KMS-11 (cell line): ENCODE data around the gene NEB.

Source experiments
- H2AFZ ChIP-seq: fragments of 200-600 bp; sonication (generic); 2 replicates; pipeline ENCODE4 v1.6.1; 2016; ENCODE audit warnings: antibody characterized with exemption, mixed run types, low read depth
- H3K27ac ChIP-seq: fragments of 200-600 bp; sonication (generic); 2 replicates; pipeline ENCODE4 v1.6.1; 2016; ENCODE audit warnings: mild to moderate bottlenecking, mixed run types
- H3K27me3 ChIP-seq: fragments of 200-600 bp; sonication (generic); 2 replicates; pipeline ENCODE4 v1.6.1; 2017; ENCODE audit warnings: mild to moderate bottlenecking, low read depth, mixed run types, moderate library complexity; ENCODE audit not compliant: insufficient read depth
- H3K36me3 ChIP-seq: fragments of 200-600 bp; sonication (generic); 2 replicates; pipeline ENCODE4 v1.6.1; 2017; ENCODE audit warnings: mild to moderate bottlenecking, mixed run types; ENCODE audit not compliant: insufficient read depth
- H3K4me1 ChIP-seq: fragments of 200-600 bp; sonication (generic); 2 replicates; pipeline ENCODE4 v1.6.1; 2016; ENCODE audit warnings: mild to moderate bottlenecking, low read depth, mixed run types; ENCODE audit not compliant: poor library complexity, severe bottlenecking
- H3K4me2 ChIP-seq: fragments of 200-600 bp; sonication (generic); 2 replicates; pipeline ENCODE4 v1.7.0; 2016; ENCODE audit warnings: mild to moderate bottlenecking, mixed run types
- H3K4me3 ChIP-seq: fragments of 200-600 bp; sonication (generic); IDR thresholded peaks from 2 replicates; pipeline ENCODE4 v1.6.1; 2017; ENCODE audit warnings: low read depth, low read length, mixed read lengths; ENCODE audit not compliant: insufficient read depth
- H3K79me2 ChIP-seq: fragments of 200-600 bp; sonication (generic); 2 replicates; pipeline ENCODE4 v1.6.1; 2016; ENCODE audit warnings: low read depth, mixed run types; ENCODE audit not compliant: insufficient read depth
- H3K9ac ChIP-seq: fragments of 200-600 bp; sonication (generic); 2 replicates; pipeline ENCODE4 v1.6.1; 2016; ENCODE audit warnings: mild to moderate bottlenecking, mixed run types
- H4K20me1 ChIP-seq: fragments of 200-600 bp; sonication (generic); 2 replicates; pipeline ENCODE4 v1.6.1; 2016; ENCODE audit warnings: mild to moderate bottlenecking, mixed run types; ENCODE audit not compliant: insufficient read depth
- TF ChIP-seq, protein P1 (sequence below): fragments of 200-600 bp; sonication (generic); conservative IDR thresholded peaks from 2 replicates; pipeline ENCODE4 v1.6.1; 2017; ENCODE audit warnings: low read depth, mild to moderate bottlenecking, antibody characterized with exemption, low read length, moderate library complexity, mixed read lengths

The NEB gene

DNA sequence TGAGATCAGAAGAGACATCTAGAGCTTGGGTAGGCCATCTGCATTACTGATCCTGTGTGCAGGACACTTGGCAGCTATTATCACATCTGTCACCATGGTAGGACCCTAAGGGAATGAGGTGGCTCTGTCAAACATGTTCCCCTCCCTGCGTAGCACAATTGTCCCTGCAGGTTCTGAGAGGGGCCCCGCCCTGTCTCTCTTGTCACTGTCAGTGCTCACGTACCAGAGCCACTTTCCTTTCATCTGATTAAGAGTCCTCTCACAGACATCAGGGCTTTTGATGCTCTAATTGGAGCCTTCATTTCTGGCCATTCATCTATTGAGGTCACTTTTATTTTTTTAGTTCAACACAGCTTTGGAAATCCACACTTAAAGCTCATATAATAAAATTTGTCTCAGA is 38.5 kb downstream of the NEB start:
- TF ChIP-seq, protein P1, sequence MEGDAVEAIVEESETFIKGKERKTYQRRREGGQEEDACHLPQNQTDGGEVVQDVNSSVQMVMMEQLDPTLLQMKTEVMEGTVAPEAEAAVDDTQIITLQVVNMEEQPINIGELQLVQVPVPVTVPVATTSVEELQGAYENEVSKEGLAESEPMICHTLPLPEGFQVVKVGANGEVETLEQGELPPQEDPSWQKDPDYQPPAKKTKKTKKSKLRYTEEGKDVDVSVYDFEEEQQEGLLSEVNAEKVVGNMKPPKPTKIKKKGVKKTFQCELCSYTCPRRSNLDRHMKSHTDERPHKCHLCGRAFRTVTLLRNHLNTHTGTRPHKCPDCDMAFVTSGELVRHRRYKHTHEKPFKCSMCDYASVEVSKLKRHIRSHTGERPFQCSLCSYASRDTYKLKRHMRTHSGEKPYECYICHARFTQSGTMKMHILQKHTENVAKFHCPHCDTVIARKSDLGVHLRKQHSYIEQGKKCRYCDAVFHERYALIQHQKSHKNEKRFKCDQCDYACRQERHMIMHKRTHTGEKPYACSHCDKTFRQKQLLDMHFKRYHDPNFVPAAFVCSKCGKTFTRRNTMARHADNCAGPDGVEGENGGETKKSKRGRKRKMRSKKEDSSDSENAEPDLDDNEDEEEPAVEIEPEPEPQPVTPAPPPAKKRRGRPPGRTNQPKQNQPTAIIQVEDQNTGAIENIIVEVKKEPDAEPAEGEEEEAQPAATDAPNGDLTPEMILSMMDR, result no peak
- no peaks in the 10 kb centered on the region for H3K36me3 ChIP-seq
- no peak overlapping the region for H3K27ac ChIP-seq
- no peaks in the 10 kb centered on the region for H3K79me2 ChIP-seq
- H3K4me3 ChIP-seq, result no peak overlapping the region
- no peak overlapping the region for H3K9ac ChIP-seq
- no peaks in the 10 kb centered on the region for H3K27me3 ChIP-seq
- H3K4me2 ChIP-seq, result no peak overlapping the region
- H3K4me1 ChIP-seq, result no peaks in the 10 kb centered on the region
- no peak overlapping the region for H2AFZ ChIP-seq
- no peaks in the 10 kb centered on the region for H4K20me1 ChIP-seq

DNA sequence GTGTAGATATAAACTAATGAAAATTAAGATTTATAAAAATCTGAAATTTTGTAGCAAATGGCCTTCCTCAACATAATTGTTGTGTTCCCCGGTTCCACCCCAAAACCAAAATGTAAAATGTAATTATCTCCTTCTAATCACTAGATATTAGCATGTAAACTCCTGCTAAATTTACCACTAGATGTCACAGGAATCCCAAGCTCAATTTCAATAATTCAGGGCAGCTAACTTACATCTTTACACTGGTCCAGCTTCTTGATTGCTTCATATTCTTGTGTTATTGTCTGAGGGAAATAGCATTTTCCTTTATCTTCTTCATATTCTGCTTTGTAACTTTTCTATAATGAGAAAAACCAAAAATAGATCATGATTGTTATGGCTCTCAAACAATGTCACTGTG is 42.6 kb downstream of the NEB start:
- Histone ChIP-seq H4K20me1 (no peaks in the 10 kb centered on the region), H3K9ac (no peak overlapping the region), H3K79me2 (no peaks in the 10 kb centered on the region), H2AFZ (no peak overlapping the region), H3K27me3 (no peaks in the 10 kb centered on the region), H3K36me3 (no peaks in the 10 kb centered on the region), H3K4me2 (no peak overlapping the region), H3K4me1 (no peaks in the 10 kb centered on the region), H3K27ac (no peak overlapping the region), H3K4me3 (no peak overlapping the region)
- TF ChIP-seq, protein P1, result no peak

DNA sequence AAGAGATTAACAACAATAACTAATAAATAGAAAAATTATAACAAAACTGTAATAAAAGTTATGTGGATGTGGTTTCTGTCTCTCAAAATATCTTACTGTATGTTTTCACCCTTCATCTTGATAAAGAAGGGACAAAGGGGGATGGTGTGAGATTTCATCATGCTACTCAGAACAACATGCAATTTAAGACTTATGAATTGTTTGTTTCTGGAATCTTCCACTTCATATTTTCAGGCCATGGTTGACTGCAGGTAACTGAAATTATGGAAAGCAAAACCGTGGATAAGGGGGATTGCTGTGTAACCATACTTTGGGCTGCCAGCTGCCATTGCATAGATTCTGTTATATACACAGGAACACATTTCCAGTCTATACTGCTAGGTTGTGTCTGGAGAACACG is 45.6 kb downstream of the NEB start:
- Histone ChIP-seq H3K27ac (no peak overlapping the region), H3K4me1 (no peaks in the 10 kb centered on the region), H3K9ac (no peak overlapping the region), H4K20me1 (no peaks in the 10 kb centered on the region), H3K27me3 (no peaks in the 10 kb centered on the region), H3K4me2 (no peak overlapping the region), H2AFZ (no peak overlapping the region), H3K79me2 (no peaks in the 10 kb centered on the region), H3K4me3 (no peak overlapping the region), H3K36me3 (no peaks in the 10 kb centered on the region)
- TF ChIP-seq, protein P1, result no peak

DNA sequence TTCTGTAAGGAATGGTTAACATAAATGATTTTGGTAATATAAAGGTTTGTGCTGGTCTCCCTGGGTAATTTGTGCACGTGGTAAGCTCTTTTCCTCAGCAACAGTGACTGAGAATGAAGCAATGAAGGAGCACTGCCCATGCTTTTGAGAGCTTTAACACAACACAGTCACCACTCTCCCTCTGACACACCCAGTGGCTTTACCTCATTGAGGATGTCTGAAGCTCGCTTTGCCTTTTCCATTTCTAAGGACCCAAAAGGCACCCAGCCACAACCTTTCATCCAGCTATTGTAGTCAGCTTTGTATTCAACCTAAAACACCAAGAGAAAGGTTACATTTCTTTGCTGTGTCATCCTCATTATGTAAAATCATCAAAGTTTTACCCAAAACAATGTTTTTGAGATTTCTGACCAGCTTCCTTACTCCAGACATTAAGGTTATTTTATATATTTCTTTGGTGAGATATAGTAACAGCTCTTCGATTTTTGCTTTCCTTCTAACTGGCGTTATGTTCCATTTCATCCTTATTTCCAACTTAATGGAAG is 51.7 kb downstream of the NEB start:
- no peak overlapping the region for H3K4me2 ChIP-seq
- TF ChIP-seq, protein P1, result no peak
- H3K27me3 ChIP-seq, result no peaks in the 10 kb centered on the region
- no peaks in the 10 kb centered on the region for H4K20me1 ChIP-seq
- no peaks in the 10 kb centered on the region for H3K36me3 ChIP-seq
- no peak overlapping the region for H2AFZ ChIP-seq
- no peaks in the 10 kb centered on the region for H3K79me2 ChIP-seq
- H3K4me3 ChIP-seq, result no peak overlapping the region
- H3K27ac ChIP-seq, result no peak overlapping the region
- no peak overlapping the region for H3K9ac ChIP-seq
- no peaks in the 10 kb centered on the region for H3K4me1 ChIP-seq

DNA sequence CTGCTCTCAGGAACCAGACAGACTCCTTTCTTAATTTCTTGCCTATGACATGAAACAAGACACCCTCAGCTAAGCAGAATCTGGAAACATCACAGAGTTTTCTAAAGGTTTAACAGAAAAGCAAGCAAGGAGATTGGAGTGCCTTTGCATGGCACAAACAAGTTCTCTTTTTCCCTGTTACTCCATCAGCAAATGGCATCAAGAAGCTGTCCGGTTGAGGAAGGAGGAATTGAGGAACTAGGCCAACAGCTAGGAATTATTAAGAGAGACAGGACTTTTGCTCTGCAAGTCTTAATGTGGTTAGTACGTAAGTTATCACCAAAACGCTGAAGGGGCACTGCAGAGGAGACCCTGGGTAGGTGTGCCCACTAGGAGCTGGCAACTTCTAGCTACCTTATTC is 53.2 kb downstream of the NEB start:
- no peaks in the 10 kb centered on the region for H3K4me1 ChIP-seq
- no peak overlapping the region for H3K4me3 ChIP-seq
- H3K79me2 ChIP-seq, result no peaks in the 10 kb centered on the region
- TF ChIP-seq, protein P1, result no peak
- no peak overlapping the region for H3K4me2 ChIP-seq
- H4K20me1 ChIP-seq, result no peaks in the 10 kb centered on the region
- no peaks in the 10 kb centered on the region for H3K27me3 ChIP-seq
- H3K36me3 ChIP-seq, result no peaks in the 10 kb centered on the region
- H3K9ac ChIP-seq, result no peak overlapping the region
- no peak overlapping the region for H2AFZ ChIP-seq
- H3K27ac ChIP-seq, result no peak overlapping the region
